GM13976 (cell line): ENCODE data around the gene SLC32A1.

Source experiments
- DNase-seq: peaks from one replicate; pipeline ENCODE4 v3.0.0; 2012; ENCODE audit warnings: low spot score
- in situ Hi-C: fragments of 300-500 bp; cut with MboI; formaldehyde crosslinking; loops from one replicate; pipeline ENCODE4 v1.12.0; 2022; ENCODE audit warnings: low sequenced_read_pairs, mixed read lengths, inconsistent platforms; ENCODE audit not compliant: unreplicated experiment
- TF ChIP-seq, protein P1 (sequence below): IDR thresholded peaks from 2 replicates; pipeline ENCODE4 v1.5.1; 2012; ENCODE audit warnings: borderline replicate concordance, mild to moderate bottlenecking; ENCODE audit not compliant: insufficient read depth; ENCODE audit errors: extremely low read depth, missing control alignments, control extremely low read depth

SLC32A1 gene

DNA sequence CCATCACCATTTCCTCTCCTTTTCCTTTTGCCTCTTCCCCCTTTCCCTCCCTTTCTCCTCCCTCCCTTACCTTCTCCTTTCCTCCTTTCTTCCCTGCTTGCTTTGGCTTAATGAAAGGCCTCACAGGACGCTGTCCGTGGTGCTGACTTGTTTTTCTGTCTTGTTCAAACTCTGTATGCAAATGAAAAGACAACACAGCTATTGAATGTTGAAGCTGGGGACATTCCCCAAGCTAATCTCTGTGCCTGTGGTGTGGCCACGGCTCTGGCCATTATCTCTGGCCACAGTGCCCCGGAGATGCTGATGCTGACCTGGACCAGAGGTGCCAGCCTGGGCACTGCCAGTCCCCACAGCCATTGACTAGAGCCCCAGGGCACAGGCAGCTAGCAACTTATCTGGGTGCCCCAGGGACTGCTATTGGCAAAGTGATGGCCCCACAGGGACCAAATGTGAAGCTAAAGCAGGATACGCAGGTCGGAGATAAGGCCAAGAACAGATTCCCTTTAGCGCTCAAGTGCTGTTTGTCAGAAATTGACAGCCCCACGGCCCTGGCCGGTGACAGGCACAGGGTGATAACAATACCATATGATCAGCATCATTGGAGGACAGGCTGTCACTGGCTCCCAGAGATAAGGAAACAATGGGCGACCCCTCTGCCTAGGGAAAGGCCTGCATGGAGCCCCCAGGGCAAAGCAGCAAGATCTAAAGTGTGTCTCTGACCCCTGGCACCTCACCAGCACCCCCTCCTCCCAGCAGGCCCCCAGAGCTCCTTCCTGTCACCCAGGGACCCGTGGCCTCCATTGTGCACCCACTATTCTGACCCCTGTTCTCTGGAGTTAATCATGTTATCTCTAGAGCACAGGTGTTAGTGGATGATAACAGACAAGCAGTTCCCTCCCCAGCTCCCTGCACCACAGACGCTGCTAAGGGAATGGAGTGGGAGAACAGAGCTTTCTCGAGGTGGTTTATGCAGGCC lies 31.6 kb upstream of the SLC32A1 start:
- in situ Hi-C loops: no loop called here
- TF ChIP-seq, protein P1, sequence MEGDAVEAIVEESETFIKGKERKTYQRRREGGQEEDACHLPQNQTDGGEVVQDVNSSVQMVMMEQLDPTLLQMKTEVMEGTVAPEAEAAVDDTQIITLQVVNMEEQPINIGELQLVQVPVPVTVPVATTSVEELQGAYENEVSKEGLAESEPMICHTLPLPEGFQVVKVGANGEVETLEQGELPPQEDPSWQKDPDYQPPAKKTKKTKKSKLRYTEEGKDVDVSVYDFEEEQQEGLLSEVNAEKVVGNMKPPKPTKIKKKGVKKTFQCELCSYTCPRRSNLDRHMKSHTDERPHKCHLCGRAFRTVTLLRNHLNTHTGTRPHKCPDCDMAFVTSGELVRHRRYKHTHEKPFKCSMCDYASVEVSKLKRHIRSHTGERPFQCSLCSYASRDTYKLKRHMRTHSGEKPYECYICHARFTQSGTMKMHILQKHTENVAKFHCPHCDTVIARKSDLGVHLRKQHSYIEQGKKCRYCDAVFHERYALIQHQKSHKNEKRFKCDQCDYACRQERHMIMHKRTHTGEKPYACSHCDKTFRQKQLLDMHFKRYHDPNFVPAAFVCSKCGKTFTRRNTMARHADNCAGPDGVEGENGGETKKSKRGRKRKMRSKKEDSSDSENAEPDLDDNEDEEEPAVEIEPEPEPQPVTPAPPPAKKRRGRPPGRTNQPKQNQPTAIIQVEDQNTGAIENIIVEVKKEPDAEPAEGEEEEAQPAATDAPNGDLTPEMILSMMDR: no peak
- DNase-seq: peak; percentile 59

DNA sequence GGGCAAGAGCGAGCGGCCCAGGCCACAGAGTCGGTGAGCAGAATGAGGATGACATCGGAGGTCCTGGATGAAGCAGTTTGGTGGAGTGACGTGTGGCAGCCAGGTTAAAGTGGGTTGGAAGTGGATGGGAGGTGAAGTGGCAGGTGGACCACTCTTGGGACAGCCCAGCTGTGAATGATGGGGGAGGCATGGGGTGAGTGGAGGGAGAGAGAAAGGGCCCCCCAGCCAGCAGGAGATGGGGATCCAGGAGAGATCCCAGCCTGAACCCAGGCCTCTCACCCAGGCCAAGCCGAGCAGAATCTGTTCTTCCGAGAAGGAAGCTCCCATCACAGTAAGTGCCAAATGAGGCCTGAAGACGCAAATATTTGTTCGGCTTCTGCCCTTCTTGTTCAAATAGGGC lies 27.0 kb upstream of the SLC32A1 start:
- DNase-seq: no peak
- TF ChIP-seq, protein P1: no peak
- in situ Hi-C loops: no loop called here

DNA sequence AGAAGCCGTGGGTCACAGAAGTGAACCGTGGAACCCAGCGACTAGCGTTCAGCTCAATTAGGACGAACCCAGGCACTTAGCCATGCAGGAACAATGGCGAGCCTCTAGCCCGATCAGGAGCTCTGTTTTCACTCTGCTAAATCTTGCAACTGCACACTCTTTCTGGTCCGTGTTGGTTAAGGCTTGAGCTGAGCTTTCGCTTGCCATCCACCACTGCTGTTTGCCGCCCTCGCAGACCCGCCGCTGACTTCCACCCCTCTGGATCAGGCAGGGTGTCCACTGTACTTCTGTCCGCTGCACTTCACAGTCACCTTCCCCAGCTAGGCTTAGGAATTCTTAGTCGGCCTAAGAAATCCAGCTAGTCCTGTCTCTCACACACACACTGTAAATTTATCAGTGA lies 25.7 kb upstream of the SLC32A1 start:
- TF ChIP-seq, protein P1: no peak
- in situ Hi-C loops: no loop called here
- no peak for DNase-seq

DNA sequence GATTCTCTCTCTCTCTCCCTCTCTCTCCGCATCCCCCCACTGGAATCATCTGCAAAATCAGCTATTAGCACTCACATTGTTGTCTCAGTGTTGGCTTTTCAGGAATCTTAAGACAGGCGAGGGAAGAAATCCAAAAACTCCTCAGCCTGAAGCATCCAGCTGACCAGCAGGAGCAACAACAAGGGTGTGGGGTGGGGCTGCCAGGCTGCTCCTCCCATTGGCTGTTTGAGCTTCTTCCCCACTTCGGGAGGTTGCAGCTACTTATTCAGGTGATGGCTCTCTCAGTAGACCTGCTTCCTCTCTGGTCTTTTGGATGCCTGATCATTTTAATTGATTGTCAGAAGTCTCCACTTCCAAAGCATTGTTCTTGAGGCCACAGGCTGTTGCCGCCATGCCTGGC lies 24.1 kb upstream of the SLC32A1 start:
- TF ChIP-seq, protein P1: no peak
- in situ Hi-C loops: no loop called here
- no peak for DNase-seq

DNA sequence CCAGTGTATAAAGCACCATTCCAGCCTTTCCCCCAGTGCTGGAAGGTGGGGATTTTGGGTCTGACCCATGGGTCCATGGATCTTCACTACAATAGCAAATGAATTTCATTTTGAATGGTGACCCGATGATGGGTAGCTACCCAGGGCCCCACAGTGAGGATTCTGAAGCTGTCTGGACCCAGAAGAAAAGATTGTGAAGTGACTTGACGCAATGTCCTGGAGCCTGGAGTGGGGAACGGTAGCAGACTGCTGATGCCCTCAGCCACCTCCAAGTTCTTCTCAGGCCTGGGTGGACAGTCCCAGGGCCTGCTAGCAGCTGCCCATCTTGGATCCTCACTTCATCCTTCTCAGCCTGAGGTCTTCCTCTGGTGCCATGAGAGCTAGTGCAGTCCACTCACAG lies 23.4 kb upstream of the SLC32A1 start:
- DNase-seq: no peak
- TF ChIP-seq, protein P1: no peak
- in situ Hi-C loops: no loop called here

DNA sequence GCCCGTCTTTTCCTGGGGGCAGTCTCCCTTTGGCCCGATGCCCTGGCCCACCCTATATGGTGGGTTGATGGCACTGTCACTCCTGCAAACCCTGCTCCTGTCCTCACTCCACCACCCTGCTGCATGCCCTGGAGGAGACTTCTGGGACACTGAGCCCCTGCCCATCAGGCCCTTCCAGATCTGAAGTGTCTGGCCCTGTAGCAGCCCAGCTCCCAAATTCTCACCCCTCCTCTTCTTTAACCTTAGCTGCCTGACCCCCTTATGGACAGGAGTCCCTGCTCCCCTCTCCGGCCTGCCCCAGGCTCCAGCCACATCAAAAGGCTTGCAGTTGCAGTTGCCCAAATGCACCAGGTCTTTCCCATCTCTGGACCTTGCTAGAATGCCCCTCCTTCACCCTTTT lies 20.8 kb upstream of the SLC32A1 start:
- TF ChIP-seq, protein P1: no peak
- in situ Hi-C loops: no loop called here
- DNase-seq: no peak
